CD1c-positive myeloid dendritic cell (primary cell): ENCODE data around the gene UCN.

Experiments used
- DNase-seq: peaks from one replicate; pipeline ENCODE4 v3.0.0-alpha.2; 2016; ENCODE audit errors: extremely low spot score

Gene UCN

GRCh38 chr2:27261241-27261925, 46.9 kb downstream of the UCN start:
- no peak for DNase-seq

DNA sequence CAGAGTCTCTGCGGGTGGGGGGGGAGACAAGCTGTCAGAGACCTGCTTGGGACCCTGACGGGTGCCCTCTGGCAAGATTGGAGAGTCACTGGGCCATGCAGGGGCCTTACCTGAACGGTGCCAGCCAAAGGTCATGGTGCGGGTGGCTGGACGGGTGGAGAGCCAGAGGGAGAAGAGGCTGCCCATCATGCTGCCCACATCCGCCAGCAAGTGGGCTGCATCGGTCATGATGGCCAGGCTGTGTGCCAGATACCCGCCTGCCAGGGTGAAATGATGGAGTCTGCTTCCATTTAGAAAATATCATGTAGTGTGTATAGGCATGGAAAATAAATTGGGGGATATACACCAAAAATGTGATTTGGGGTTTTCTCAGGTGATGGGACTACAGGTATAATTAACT, 50.2 kb downstream of the UCN start:
- DNase-seq, result no peak
